SK-N-SH treated with all-trans-retinoic acid at 6 μM for 48 hours (cell line): Measurements from ENCODE around the gene NOTCH2.
"Not testable (repeated sequence)": the region's sequence is repeated elsewhere in the genome, so short reads cannot be mapped to it uniquely, and the experiment has no call there.

Experiments used
- ARNTL ChIP-seq: fragments of 450-650 bp; formaldehyde crosslinking; IDR thresholded peaks from 2 replicates; pipeline ENCODE4 v1.5.0; 2020; ENCODE audit warnings: low read depth, mild to moderate bottlenecking, moderate library complexity, borderline replicate concordance
- CREB5 ChIP-seq: fragments of 250-450 bp; sonication (Bioruptor Pico); IDR thresholded peaks from 2 replicates; pipeline ENCODE4 v1.5.1; 2020; ENCODE audit warnings: low read depth, mild to moderate bottlenecking, moderate library complexity
- CSRNP3 ChIP-seq: fragments of 250-450 bp; sonication (Bioruptor Pico); IDR thresholded peaks from 2 replicates; pipeline ENCODE4 v1.5.1; 2021; ENCODE audit warnings: mild to moderate bottlenecking, moderate library complexity
- ESRRG ChIP-seq: fragments of 250-450 bp; sonication (Bioruptor Pico); IDR thresholded peaks from 2 replicates; pipeline ENCODE4 v1.6.1; 2021; ENCODE audit warnings: mild to moderate bottlenecking
- ISL1 ChIP-seq: fragments of 250-450 bp; sonication (Bioruptor Pico); IDR thresholded peaks from 2 replicates; pipeline ENCODE4 v2.1.2; 2022; ENCODE audit warnings: mild to moderate bottlenecking, moderate library complexity
- ZFP30 ChIP-seq: fragments of 450-650 bp; formaldehyde crosslinking; IDR thresholded peaks from 2 replicates; pipeline ENCODE4 v1.5.0; 2022; ENCODE audit warnings: mild to moderate bottlenecking, moderate library complexity

DNA sequence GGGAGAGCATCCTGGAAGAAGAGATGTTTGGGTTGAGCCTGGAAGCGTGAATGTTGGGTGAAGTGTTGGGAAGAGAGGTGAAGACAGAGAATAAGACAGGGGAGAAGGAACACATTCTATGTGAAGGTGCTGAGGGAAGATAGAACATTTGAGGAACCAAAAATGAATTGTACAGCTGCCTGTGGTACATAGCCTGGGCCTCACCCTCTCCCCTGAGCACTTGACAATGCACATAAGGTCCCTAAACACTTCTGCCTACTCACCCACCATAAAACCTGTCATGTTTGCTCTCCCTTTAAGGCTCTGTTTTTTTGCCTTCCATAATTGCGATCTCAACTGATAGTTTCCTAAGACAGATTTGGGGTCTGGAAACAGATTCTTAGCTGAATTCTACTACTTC is 41.5 kb upstream of the NOTCH2 start:
- TF ChIP-seq CSRNP3 (CRISPR knock-in tag); ZFP30; CREB5 (CRISPR knock-in tag); ARNTL (CRISPR knock-in tag); ESRRG (CRISPR knock-in tag); ISL1 (CRISPR knock-in tag): not testable (repeated sequence)
